Measurements from ENCODE around the gene RPP40. TPM values are rescaled to one million over a fixed set of nuclear protein-coding genes. Genes with fewer than 3 reads are reported as not detected.

Gene RPP40
- total RNA-seq, 1 donor = 21.9 TPM

DNA sequence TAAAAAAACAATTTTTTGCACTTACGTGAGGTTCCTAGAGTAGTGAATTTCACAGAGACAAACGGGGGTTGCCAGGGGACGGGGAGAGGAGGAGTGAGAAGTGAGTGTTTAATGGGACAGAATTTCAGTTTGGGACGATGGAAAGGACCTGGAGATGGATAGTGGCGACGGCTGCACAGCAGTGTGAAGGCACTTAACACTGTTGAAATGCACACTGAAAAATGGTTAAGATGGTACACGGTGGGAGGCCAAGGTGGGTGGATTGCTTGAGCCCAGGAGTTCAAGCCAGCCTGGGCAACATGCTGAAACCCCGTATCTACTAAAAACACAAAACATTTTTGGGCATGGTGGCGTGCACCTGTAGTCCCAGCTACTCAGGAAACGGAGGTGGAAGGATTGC is 31.4 kb downstream of the RPP40 start:
- TF ChIP-seq, protein P1, sequence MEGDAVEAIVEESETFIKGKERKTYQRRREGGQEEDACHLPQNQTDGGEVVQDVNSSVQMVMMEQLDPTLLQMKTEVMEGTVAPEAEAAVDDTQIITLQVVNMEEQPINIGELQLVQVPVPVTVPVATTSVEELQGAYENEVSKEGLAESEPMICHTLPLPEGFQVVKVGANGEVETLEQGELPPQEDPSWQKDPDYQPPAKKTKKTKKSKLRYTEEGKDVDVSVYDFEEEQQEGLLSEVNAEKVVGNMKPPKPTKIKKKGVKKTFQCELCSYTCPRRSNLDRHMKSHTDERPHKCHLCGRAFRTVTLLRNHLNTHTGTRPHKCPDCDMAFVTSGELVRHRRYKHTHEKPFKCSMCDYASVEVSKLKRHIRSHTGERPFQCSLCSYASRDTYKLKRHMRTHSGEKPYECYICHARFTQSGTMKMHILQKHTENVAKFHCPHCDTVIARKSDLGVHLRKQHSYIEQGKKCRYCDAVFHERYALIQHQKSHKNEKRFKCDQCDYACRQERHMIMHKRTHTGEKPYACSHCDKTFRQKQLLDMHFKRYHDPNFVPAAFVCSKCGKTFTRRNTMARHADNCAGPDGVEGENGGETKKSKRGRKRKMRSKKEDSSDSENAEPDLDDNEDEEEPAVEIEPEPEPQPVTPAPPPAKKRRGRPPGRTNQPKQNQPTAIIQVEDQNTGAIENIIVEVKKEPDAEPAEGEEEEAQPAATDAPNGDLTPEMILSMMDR (IDR thresholded peaks at IDR 0.05; ENCODE audit: insufficient read depth, low read length) = no peak
- no peak for DNase-seq (ENCODE audit: low read depth)
- no peak overlapping the region for H3K4me3 ChIP-seq (ENCODE audit: low read depth, low read length)

DNA sequence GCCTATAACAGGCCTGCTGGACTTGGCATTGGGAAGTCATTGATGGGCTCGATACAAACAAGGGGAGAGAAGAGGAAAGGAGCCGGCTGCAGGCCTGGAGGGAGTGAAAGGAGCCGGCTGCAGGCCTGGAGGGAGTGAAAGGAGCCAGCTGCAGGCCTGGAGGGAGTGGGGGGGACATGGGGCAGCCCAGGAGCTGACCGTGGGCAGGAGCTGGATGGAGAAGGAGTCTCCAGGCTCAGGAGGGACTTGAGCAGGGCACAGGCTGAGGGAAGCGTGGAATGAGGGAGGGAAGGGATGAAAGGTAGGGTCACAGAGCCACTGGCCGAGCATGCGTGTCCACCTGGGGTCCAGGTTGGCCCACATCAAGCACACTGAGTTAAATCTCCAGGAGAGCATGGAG is 32.0 kb downstream of the RPP40 start:
- TF ChIP-seq, protein P1 (IDR thresholded peaks at IDR 0.05; ENCODE audit: insufficient read depth, low read length) = no peak
- no peak for DNase-seq (ENCODE audit: low read depth)
- H3K4me3 ChIP-seq (ENCODE audit: low read depth, low read length) = no peak overlapping the region

DNA sequence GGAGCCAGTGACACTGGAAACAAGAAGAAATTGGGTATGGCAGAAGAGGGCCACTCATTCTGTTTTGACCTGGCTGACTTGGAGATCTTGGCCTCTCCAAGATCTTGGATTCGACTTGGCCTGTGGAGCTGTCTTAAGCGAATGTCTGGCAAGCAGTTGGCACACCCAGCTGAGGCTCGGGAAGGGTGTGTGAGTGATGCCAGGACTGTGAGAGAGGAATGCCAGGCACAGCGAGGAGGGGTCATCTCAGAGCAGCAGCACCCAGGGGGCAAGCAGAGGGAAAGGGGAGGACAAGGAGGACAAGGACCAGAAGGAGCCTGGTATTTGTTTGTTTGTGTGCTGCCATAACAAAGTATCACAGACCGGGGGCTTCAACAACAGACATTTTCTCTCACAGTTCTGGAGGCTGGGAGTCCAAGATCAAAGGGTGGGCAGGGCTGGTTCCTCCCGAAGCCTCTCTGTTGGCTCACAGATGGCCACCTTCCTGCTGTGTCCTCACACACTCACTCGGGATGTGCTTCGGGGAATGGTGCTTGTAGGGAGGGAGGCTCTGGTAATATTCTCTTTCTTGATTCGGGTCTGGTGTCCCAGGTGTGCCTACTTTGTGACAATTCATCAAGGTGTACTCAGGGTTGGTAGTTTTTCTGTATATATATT is 33.0 kb downstream of the RPP40 start:
- no peak overlapping the region for H3K4me3 ChIP-seq (ENCODE audit: low read depth, low read length)
- DNase-seq (ENCODE audit: low read depth) = no peak
- TF ChIP-seq, protein P1 (IDR thresholded peaks at IDR 0.05; ENCODE audit: insufficient read depth, low read length) = no peak

DNA sequence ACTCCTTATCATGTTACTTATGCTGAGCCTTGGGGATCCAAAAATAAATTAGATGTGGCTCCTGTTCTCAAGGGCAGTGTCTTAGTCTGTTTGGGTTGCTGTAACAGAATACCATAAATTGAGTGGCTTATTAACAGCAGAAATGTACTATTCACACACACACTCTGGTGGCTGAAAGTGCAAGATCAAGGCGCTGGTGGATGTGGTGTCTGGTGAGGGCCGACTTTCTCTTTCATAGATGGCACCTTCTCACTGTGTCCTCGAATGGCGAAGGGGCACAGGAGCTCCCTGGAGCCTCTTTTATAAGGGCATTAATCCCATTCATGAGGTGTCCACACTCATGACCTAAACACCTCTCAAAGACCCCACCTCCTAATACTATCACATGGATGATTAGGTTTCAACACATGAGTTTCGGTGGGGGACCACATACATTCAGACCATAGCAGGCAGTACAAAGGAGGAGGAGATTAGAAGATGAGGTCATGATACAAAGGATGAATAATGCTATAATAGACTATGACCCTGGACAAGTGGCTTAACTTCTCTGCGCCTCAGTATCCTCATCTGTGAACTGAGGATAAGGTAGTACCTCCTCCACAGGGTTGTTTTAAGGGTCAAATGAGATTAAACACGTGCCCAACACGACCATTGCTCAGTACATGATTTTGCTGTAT is 34.1 kb downstream of the RPP40 start:
- H3K4me3 ChIP-seq (ENCODE audit: low read depth, low read length) = no peak overlapping the region
- DNase-seq (ENCODE audit: low read depth) = no peak
- TF ChIP-seq, protein P1 (IDR thresholded peaks at IDR 0.05; ENCODE audit: insufficient read depth, low read length) = no peak

DNA sequence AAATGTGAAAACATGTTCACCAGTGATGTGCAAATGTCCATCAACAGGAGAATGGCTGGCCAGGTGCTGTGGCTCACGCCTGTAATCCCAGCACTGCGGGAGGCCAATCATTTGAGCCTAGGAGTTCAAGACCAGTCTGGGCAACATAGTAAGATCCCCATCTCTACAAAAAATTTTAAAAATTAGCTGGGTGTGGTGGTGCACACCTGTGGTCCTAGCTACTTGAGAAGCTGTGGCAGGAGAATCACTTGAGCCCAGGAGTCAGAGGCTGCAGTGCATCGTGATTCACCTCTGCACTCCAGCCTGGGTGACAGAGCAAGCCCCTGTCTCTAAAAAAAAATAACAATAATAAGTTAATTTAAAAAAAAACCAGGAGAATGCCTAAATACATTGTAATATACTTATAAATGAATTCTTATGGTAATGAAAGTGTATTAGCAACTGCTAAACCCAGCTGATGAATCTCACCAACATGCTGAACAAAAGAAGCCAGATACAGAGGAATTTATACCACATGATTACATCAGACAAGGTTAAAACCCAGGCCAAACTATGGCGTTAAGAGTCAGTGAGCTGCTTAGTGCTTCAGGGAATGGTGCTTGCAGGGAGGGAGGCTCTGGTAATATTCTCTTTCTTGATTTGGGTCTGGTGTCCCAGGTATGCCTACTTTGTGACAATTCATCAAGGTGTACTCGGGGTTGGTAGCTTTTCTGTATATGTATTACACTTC is 36.4 kb downstream of the RPP40 start:
- TF ChIP-seq, protein P1 (IDR thresholded peaks at IDR 0.05; ENCODE audit: insufficient read depth, low read length) = no peak
- peak; percentile 42 for DNase-seq (ENCODE audit: low read depth)
- H3K4me3 ChIP-seq (ENCODE audit: low read depth, low read length) = no peak overlapping the region

DNA sequence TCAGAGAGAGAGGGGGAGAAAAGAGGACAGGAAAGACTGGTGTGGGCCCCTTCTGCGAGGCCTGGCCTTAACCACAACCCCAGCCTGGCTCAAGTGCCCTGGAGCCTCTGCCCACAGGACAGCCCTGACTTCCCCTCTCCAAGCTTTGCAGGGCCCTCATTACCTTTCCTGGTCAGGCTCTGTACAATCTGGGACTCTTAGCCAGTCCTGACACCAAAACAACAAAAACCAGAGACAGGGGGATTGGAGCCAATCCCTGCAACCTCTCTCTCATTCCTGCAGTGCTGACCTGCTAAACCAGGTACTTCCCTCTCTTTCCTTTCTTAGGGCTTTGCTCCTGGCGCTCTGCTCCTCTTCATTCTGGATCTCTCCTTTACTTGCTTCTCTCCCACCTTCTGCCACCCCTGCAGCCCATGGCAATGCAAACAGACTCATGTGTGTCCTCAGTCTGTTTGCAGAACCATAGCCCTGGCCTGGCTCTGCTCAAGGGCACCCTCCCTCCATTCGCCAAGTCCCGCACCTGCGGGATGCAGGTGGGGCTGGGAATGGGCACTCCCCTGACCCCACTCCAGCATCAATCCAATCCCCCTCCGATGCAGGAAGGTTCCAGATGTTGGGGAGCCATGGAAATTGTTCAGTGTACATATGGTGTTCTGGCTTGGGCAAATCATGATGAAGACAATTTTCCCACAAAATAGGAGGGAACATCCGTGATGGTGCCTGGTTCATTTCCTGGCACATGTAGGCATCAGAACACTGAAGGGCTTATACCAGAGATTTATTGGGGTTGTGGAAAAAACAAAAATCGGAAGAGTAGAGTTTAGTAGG is 38.1 kb downstream of the RPP40 start:
- H3K4me3 ChIP-seq (ENCODE audit: low read depth, low read length) = no peak overlapping the region
- TF ChIP-seq, protein P1 (IDR thresholded peaks at IDR 0.05; ENCODE audit: insufficient read depth, low read length) = no peak
- DNase-seq (ENCODE audit: low read depth) = no peak

Measured in fibroblast of the aortic adventitia (primary cell).